Measurements from ENCODE around the gene UGT1A4.
"Not testable (repeated sequence)": the region's sequence is repeated elsewhere in the genome, so short reads cannot be mapped to it uniquely, and the experiment has no call there.

The UGT1A4 gene

GRCh38 chr2:233750689-233751088 is 32.2 kb downstream of the UGT1A4 start:
- not testable (repeated sequence) for DNase-seq

GRCh38 chr2:233751212-233752009 is 32.9 kb downstream of the UGT1A4 start:
- DNase-seq, result not testable (repeated sequence)

DNA sequence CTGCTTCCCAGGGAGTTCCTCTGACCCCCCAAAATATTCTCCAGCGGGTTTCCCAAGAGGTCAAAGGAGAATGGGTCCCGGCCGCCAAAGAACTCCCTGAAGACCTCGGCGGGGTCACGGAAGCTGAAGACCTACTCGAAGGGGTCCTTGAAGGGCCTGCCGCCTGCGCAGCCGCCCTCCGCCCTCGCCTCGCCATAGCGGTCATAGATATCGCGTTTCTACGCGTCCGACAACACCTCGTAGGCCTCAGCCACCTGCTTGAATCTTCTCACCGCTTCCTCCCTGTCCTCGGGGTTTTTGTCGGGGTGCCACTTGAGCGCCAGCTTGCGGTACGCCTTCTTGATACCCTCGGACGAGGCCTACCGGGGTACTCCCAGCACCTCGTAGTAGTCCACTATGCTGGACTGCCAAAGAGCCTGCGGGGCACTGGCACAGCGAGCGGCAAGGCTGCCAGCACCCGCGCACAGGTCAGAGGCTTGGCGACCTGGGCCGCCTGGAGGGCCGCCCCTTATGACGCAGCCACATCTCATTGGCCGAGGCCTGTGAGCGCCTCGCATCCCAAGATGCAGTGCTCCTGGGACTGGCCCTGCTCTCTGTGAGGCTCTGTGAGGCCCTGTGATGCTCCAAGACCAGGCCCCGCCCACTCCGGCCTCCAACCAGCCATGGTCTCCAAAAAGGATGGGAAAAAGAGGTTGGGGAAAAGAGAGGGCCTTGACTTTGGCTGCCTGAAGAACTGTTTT is 36.5 kb downstream of the UGT1A4 start:
- DNase-seq, result no peak

DNA sequence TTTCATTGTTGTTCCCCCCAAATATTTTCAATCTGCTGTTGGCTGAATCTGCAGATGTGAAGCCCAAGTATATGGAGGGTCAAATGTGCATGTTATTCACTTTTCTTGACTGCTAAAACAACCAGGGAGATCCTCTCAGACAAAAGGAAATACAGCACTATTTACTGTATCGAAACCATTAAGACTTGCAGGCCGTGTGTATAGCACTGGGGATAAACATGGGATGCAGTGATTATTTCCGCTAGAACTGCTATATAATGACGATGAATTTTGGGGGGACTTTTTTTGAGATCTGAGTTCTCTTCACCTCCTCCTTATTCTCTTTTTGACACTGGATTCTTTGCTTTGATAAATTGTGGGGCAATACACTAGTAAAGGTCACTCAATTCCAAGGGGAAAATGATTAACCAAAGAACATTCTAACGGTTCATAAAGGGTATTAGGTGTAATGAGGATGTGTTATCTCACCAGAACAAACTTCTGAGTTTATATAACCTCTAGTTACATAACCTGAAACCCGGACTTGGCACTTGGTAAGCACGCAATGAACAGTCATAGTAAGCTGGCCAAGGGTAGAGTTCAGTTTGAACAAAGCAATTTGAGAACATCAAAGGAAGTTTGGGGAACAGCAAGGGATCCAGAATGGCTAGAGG is 38.0 kb downstream of the UGT1A4 start:
- DNase-seq, result no peak

GRCh38 chr2:233758141-233758540 is 39.6 kb downstream of the UGT1A4 start:
- no peak for DNase-seq

DNA sequence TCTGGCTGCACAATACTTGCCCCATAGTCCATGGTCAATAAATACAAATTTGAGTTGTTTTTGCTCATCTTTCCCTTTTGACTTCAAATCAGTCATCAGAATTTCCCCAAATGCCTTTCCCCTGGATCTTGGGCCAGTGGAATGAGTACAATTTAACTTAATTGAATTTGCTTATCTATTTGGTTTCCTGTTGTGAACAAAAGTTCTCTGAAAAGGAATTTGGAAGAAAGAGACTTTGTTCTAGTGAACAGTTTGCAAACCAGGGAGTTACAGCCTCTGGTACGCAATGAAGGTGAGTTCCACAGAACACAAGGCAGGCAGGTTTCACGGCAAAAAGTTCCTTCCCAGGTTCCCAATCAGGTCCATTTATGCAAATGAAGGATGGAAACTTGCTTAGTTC is 40.3 kb downstream of the UGT1A4 start:
- DNase-seq, result no peak

DNA sequence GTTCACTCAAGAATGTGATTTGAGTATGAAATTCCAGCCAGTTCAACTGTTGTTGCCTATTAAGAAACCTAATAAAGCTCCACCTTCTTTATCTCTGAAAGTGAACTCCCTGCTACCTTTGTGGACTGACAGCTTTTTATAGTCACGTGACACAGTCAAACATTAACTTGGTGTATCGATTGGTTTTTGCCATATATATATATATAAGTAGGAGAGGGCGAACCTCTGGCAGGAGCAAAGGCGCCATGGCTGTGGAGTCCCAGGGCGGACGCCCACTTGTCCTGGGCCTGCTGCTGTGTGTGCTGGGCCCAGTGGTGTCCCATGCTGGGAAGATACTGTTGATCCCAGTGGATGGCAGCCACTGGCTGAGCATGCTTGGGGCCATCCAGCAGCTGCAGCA is 41.5 kb downstream of the UGT1A4 start, which contains the start of gene UGT1A1:
UGT1A1 (plus strand) TSS at position 228 of the 400 bp plus-strand sequence; CDS start at position 246, 18 bp downstream.
- DNase-seq, result no peak

- no peak for DNase-seq
Measured at GRCh38 chr2:233761040-233761769, 42.7 kb downstream of the UGT1A4 start.

- DNase-seq, result no peak
Measured at GRCh38 chr2:233764264-233764663, 45.7 kb downstream of the UGT1A4 start.

DNA sequence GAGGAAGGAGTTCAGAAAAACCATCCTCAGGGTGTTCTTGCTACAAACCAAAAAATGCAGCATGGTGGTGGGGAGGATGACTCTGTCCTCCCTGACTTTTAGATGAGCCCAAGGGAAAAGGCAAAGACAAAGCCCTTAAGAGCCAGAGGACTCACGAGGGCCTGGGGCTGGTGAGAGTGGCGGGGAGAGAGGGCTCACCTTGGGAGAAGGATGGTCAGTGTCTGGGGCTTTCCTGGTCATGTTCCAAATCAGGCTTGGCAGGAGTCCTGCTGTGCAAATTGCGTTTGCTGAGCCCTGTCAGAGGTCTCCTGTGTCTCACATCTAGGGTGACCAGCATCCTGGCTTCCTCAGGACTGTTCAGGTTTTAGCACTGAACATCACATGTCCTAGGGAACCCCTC is 46.2 kb downstream of the UGT1A4 start:
- no peak for DNase-seq

GRCh38 chr2:233766416-233766815 is 47.9 kb downstream of the UGT1A4 start:
- no peak for DNase-seq

DNA sequence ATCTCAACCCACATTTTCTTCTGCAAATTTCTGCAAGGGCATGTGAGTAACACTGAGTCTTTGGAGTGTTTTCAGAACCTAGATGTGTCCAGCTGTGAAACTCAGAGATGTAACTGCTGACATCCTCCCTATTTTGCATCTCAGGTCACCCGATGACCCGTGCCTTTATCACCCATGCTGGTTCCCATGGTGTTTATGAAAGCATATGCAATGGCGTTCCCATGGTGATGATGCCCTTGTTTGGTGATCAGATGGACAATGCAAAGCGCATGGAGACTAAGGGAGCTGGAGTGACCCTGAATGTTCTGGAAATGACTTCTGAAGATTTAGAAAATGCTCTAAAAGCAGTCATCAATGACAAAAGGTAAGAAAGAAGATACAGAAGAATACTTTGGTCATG is 49.5 kb downstream of the UGT1A4 start:
- no peak for DNase-seq

- no peak for DNase-seq
Measured at GRCh38 chr2:233769260-233769659, 50.7 kb downstream of the UGT1A4 start.

GRCh38 chr2:233772153-233772552 is 53.6 kb downstream of the UGT1A4 start:
- DNase-seq, result no peak

DNA sequence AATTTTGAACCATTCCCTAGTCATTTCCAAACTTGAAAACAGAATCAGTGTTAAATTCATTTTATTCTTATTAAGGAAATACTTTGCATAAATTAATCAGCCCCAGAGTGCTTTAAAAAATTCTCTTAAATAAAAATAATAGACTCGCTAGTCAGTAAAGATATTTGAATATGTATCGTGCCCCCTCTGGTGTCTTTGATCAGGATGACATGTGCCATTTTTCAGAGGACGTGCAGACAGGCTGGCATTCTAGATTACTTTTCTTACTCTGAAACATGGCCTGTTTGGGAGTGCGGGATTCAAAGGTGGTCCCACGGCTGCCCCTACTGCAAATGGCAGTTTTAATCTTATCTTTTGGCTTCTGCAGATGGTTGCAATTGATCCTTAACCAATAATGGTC is 54.0 kb downstream of the UGT1A4 start:
- DNase-seq, result no peak

DNA sequence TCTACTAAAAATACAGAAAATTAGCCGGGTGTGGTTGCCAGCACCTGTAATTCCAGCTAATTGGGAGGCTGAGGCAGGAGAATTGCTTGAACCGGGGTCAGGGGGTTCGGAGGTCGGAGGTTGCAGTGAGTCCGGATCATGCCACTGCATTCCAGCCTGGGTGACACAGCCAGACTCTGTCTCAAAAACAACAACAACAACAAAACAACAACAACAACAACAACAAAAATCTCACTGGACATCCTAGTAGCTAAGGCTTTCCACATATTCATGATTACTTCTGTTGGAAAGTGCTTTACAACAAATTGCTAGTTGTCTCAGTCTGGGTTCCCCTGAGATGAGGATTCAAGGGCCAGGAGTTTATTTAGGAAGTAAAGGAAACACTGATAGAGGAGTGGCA is 55.3 kb downstream of the UGT1A4 start:
- DNase-seq, result no peak

- no peak for DNase-seq
Measured at GRCh38 chr2:233775414-233775813, 56.9 kb downstream of the UGT1A4 start.

GRCh38 chr2:233778030-233778429 is 59.5 kb downstream of the UGT1A4 start, which contains the start of gene MROH2A:
MROH2A (plus strand) TSS chr2:233778330; CDS start chr2:233779359, 1,029 bp downstream.
- no peak for DNase-seq

GRCh38 chr2:233779722-233780121 is 61.2 kb downstream of the UGT1A4 start:
- DNase-seq, result no peak

- no peak for DNase-seq
Measured at GRCh38 chr2:233780771-233781170, 62.2 kb downstream of the UGT1A4 start.

DNA sequence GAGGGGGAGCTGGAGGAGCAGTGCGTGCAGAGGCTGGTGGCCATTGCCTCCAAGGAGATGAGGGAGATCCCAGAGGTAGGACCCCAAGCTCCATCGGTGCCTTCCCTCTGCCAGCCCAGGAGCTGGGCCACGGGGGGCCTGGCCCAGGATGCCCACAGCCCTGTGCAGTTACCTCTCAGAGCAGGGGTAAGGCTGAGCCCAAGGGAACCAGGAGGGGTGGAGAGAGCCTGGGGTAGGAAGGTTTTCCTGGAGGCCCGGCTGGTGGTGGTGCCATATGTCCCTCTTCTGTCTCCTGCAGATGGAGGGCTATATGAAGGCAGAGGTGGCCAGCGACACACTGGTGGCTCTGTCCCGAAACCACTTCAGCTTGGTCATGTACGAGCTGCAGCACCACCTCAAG is 71.0 kb downstream of the UGT1A4 start:
- DNase-seq, result no peak

- DNase-seq, result no peak
Measured at GRCh38 chr2:233791151-233791882, 72.8 kb downstream of the UGT1A4 start.
